Choroid plexus epithelial cell (primary cell): ENCODE results near the gene WFDC12.

ENCODE experiments used
- DNase-seq: peaks from one replicate; pipeline ENCODE4 v3.0.0-alpha.2; 2010; ENCODE audit warnings: low read depth
- H3K4me3 ChIP-seq: 2 replicates; pipeline ENCODE4 v1.5.1; 2011; ENCODE audit warnings: low read depth, mild to moderate bottlenecking, control low read depth, low read length, moderate library complexity
- TF ChIP-seq, protein P1 (sequence below): conservative IDR thresholded peaks from 2 replicates; pipeline ENCODE4 v1.5.1; 2011; ENCODE audit warnings: low read depth, mild to moderate bottlenecking, control low read depth, inconsistent platforms, low read length, moderate library complexity

The WFDC12 gene

DNA sequence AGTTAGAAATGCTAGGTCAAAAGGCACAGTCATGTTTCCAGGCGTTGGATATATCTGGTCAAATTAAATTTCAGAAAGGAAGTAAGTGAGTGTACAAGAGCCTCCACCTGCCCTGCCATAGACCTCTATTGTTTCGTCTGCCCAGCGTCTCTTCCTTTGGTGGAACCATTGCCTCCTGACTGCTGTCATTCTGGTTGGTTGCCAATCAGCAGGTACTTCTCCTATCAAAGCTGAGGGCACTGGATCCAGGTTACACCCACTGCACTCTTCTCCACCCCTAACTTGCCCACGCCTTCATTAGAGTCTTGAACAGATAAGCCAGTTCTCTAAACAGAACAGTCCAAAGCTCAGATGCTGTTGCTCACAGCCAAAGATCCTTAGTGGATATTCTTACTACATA lies 6.7 kb downstream of the WFDC12 start:
- DNase-seq: no peak
- no peak overlapping the region for H3K4me3 ChIP-seq
- TF ChIP-seq, protein P1, sequence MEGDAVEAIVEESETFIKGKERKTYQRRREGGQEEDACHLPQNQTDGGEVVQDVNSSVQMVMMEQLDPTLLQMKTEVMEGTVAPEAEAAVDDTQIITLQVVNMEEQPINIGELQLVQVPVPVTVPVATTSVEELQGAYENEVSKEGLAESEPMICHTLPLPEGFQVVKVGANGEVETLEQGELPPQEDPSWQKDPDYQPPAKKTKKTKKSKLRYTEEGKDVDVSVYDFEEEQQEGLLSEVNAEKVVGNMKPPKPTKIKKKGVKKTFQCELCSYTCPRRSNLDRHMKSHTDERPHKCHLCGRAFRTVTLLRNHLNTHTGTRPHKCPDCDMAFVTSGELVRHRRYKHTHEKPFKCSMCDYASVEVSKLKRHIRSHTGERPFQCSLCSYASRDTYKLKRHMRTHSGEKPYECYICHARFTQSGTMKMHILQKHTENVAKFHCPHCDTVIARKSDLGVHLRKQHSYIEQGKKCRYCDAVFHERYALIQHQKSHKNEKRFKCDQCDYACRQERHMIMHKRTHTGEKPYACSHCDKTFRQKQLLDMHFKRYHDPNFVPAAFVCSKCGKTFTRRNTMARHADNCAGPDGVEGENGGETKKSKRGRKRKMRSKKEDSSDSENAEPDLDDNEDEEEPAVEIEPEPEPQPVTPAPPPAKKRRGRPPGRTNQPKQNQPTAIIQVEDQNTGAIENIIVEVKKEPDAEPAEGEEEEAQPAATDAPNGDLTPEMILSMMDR: no peak

DNA sequence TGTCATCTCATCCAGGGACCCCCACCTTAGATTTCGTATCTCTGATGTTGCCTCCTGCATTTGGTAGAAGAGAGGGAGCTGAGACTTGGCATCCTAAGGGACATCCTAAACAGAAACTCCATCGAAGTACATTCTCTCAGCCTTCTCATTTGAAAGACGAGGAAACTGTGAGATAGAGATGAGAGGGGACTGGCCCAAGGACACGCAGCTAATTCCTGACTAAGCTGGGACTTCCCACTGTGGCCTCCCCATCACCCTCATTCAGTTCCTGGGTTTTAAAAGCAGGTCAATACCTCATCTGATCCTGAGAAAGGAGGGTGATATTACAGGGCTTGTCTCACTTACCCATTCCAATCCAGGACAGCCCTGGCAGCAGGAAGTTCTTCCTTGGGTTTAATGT lies 8.4 kb downstream of the WFDC12 start:
- no peak overlapping the region for H3K4me3 ChIP-seq
- TF ChIP-seq, protein P1: no peak
- no peak for DNase-seq

DNA sequence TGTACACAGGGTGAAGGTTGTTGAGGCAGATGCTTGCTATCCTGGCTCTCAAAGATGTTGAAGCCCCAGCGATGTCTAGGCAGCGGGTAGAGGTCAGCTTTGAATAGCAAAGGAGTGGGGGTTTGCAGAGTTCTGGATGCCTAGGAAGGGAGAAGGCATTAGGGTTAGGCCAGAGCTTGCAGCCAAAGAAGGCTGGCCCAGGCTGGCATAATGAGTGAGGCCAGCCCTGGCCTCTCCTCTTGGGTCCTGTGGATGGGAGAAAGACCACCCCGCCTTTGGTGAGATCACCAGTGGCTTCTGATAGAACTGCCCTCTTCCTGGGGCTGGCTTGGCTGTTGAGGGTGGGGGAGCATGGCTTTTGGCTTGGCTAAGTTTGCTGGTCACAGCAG lies 8.9 kb downstream of the WFDC12 start:
- TF ChIP-seq, protein P1: no peak
- DNase-seq: no peak
- no peak overlapping the region for H3K4me3 ChIP-seq

DNA sequence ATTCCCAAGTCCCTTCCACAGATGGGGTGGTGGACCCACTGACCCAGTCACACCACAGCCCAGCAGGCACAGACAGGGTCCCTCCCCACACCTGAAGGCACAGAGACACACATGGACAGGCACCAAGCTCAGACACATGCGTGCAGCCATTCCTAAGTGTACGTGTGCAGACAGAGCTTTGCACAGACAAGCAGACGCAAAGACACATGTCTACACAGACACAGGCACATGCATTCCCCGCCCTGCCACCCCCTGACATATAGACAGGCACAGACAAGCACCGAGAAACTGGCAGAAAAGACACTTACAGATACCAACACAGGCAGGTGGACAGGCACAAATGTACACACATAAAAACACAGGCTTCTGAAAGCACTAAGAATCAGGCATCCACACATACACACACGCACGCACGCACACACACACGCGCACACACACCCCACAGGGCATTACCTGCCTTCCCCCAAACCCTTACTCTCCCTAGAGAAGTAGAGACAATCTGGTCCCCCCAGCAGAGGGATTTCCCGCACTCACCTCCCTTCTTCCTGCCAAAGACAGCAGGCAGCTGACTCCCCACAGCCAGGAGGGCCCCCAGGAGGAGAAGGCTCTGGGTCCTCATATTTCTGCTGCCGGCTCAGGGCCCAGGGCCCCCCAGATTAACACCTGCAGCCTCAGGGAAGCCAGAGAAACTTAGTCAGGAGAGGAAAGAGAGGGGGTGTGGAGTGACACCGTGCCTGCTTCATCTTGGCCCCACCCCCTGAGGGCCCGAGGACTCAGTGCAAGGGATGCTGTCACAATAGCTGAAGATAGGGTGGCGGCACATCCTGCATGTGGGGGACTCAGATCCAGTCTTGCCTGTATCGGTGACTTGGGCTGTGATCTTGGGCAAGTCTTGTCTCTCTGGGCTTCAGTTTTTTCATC lies 9.5 kb downstream of the WFDC12 start, which contains the start of gene WFDC5:
Gene WFDC5, minus strand, starts transcription at position 710 of the 921 bp plus-strand sequence. Its CDS starts 91 bp downstream, at position 619.
- DNase-seq: no peak
- TF ChIP-seq, protein P1: no peak
- H3K4me3 ChIP-seq: no peak within 1 kb of the TSS

DNA sequence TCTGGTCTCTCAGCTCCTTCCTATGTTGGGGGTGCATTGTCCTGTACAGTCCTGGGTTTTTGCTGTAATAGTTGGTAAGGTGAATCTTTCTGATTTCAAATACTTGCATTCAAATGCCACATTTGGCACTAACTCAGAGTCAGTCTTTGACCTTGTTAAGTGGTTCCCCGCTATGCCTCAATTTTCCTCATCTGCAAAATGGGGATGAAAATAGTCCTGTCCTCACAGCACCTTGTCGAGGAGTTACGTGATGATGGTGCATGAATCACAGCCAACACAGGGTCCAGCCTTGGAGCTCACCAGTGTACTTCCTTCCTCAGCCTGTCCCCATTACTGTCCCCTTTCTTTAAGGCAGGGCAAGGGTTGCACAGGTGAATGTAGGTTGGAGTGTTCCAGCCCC lies 10.4 kb downstream of the WFDC12 start:
- DNase-seq: no peak

DNA sequence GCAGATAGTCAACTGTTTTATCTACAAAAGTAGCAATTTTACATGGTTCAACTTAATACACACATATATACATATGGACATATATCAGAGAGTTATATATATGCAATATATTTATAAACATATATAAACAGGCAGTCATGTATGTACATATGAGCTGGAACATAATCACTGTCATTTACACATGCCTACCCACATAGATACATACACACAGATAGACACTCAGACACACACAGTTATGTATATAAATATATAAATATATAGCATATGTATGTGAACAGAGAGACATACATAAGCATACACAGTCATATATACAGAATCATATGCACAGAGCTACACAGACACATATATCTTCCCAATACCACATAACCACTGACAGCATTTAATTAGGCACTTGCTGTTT lies 11.5 kb downstream of the WFDC12 start:
- DNase-seq: no peak
- TF ChIP-seq, protein P1: no peak
- H3K4me3 ChIP-seq: no peak overlapping the region

More for the DNA sequence above, 10.4 kb downstream of the WFDC12 start:
- no peak overlapping the region for H3K4me3 ChIP-seq
- TF ChIP-seq, protein P1: no peak
